SW480 (cell line): ENCODE data around the gene CACNA1G.

Source experiments
- DNase-seq: peaks from one replicate; pipeline ENCODE4 v3.0.0-alpha.2; 2016; ENCODE audit warnings: low spot score

Gene CACNA1G

DNA sequence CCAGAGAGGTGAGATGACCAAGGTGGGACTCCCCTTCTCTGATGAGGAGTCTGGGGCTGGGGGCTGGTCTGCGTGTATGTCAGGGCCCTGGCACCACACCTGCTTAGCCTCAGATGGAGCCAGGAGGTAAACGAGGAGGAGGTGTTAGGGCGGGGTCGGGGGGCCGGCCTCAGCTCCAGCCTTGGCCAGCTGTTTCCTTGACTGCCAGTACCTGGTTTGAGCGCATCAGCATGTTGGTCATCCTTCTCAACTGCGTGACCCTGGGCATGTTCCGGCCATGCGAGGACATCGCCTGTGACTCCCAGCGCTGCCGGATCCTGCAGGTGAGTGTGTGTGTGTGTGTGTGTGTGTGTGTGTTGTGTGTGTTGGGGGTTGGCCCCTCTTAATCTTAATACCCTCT, 8.1 kb downstream of the CACNA1G start:
- no peak for DNase-seq

DNA sequence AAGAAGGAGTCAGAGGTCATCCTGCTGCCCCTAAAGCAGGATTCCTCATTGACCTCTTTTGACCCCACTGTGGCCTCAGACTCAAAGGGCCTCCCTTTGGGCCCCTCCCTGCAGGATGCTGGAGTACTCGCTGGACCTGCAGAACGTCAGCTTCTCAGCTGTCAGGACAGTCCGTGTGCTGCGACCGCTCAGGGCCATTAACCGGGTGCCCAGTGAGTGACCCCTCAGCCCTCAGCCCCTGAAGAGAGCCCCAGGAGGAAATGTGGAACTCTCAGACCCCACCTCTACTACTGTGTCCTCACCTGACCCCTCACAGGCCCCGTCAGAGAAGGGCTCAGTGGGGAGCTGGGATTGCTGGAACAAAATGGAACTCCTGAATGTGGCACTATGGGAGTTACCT, 9.1 kb downstream of the CACNA1G start:
- DNase-seq, result no peak

DNA sequence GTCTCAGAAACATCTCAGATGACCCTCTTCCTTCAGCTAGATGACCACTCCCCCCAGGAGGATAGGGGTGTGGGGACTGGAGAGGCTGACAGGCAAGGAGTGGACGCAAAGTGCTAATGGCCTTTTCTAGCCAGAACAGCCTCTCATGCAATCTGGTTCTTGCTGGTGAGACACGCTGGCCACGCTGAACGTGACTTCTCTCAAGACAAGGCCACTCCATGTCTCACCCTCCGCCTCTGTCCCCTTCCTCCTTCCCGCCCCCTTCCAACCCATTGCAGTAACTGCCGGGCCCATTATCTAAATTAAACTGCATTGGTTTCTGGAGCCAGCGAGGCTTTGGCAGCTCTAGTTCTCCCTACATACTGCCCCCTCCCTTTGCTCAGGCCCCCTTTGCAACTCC, 9.5 kb downstream of the CACNA1G start:
- DNase-seq, result no peak

DNA sequence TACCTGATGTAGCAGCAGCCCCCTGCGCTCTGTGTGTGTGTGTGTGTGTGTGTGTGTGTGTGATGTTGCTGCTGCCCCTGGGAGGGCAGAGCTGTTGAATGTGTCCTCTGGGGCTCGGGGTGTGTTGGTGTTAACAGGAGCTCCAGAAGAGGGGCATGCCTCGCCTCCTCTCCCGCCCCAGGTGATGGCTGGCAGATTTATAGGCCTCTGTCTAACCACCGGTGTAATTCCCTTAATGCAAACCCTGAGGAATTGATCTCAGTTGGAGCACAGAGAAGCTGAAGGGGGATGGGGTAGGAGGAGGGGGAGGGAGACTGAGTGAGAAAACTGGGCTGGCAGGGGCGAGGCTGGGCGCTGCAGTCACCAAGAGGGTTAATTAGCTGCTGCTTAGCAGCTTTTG, 10.0 kb downstream of the CACNA1G start:
- no peak for DNase-seq

DNA sequence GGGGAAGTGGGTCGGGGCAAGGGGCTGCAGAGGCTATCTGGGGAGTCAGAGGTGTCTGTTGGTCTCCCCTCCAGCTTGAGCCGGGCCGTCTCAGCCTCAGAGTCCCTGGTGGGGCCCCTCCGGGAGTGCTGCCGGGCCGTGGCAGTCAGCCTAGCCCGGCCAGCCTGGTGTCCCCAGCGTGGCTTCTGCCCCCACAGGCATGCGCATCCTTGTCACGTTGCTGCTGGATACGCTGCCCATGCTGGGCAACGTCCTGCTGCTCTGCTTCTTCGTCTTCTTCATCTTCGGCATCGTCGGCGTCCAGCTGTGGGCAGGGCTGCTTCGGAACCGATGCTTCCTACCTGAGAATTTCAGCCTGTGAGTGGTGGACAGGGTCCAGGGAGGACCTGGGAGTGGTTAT, 11.2 kb downstream of the CACNA1G start:
- no peak for DNase-seq

DNA sequence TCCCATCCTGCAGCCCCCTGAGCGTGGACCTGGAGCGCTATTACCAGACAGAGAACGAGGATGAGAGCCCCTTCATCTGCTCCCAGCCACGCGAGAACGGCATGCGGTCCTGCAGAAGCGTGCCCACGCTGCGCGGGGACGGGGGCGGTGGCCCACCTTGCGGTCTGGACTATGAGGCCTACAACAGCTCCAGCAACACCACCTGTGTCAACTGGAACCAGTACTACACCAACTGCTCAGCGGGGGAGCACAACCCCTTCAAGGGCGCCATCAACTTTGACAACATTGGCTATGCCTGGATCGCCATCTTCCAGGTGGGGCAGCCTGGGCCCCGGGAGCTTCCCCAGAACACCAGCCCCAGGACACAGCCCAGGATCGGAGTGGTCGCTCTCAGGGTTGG, 12.0 kb downstream of the CACNA1G start:
- DNase-seq, result no peak

DNA sequence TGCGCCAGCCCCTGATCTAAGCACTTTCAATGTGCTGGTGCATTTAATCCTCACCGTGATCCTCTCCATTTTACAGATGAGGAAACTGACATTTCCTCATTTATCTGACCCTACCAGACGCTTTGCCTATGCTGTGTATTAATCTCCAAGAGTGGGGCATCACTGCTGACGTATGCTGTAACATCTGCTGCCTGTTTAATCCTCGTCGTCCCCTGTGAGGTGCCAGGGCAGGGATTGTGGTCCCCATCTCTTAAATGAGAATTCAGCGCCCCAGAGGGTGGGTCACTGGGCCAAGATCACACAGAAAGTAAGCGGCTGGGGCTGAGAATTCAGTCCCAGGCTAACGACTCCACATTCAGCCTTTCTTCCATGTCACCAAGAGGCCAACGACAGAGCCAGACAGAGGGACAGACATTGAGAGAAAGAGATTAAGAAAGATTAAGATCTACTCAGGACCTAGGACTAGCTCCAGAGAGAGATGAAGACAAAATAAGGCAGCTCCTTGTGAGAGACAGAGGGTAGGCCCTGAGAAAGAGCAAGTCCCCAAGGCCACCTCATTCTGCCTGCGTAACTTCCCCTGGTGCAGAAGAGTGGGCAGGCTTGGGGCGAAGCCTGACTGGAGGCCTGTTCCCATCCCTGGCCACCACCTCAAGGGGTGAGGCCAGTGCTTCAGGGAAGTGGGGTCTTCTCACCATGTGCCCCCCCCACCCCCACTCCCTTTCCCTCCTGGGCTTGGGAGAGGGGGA, 13.5 kb downstream of the CACNA1G start:
- DNase-seq, result no peak

DNA sequence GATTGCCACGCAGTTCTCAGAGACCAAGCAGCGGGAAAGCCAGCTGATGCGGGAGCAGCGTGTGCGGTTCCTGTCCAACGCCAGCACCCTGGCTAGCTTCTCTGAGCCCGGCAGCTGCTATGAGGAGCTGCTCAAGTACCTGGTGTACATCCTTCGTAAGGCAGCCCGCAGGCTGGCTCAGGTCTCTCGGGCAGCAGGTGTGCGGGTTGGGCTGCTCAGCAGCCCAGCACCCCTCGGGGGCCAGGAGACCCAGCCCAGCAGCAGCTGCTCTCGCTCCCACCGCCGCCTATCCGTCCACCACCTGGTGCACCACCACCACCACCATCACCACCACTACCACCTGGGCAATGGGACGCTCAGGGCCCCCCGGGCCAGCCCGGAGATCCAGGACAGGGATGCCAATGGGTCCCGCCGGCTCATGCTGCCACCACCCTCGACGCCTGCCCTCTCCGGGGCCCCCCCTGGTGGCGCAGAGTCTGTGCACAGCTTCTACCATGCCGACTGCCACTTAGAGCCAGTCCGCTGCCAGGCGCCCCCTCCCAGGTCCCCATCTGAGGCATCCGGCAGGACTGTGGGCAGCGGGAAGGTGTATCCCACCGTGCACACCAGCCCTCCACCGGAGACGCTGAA, 15.2 kb downstream of the CACNA1G start:
- DNase-seq, result no peak

DNA sequence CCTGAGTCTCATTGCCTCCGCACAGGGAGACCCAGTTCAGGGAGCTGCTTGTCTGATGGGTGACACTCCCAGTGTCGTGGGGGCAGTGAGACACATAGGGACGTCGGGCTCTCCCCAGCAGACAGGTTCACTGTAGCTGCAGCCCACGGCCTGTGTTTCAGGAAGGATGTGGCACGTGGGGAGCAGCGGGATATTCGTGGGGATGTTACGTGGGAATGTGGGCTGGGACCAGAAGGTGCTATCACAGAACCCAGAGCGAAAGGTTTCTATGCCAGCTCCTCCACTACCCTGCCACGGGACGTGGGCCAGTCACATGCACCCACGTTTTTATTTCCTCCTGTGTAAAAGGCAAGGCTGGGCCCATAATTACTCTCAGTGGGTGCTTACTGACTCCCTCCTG, 16.3 kb downstream of the CACNA1G start:
- no peak for DNase-seq

DNA sequence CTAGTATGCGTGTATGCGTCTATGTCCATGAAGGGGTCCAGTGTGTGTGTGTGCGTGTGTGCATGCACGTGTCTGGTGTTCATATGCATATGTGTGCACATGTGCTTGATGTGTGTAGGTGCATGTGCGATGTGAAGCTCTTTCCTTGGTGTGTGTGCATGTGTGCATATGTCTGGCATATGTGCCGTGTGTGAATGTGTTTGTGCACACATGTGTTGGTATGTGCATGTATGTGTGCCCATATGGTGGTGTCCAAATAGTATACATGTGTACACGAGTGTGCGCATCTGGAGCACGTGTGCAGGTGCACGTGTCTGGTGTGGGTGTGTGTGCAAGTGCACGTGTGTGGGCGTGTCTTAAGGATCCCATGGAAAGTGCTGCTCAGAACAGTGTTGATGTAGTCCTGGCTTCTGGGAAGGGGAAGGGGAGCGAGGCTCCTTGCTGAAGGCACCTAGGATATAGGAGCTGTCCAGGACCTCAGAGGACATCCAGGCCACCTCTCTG, 17.0 kb downstream of the CACNA1G start:
- no peak for DNase-seq

DNA sequence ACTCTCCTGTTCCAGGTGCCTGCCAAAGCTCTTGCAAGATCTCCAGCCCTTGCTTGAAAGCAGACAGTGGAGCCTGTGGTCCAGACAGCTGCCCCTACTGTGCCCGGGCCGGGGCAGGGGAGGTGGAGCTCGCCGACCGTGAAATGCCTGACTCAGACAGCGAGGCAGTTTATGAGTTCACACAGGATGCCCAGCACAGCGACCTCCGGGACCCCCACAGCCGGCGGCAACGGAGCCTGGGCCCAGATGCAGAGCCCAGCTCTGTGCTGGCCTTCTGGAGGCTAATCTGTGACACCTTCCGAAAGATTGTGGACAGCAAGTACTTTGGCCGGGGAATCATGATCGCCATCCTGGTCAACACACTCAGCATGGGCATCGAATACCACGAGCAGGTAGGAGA, 17.7 kb downstream of the CACNA1G start:
- DNase-seq, result no peak

DNA sequence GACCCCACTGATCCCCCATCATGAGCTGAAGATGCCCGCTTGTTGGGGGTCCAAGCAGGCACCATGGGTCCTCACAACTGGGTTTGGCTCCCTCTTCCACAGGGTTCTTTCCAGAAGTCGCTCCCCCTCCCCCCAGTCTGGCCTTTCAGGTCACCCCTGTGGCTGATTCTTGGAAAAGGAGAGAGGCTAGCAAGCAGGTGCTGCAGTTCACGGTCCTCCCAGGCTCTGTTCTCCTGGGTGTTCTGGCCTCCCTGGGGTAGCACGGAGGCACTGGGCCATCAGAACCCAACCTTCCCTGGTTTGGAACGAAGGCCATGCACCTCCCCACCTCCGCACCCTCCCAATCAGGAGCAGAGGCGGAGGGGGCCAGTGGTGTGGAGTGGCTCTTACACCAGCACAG, 18.9 kb downstream of the CACNA1G start:
- no peak for DNase-seq

DNA sequence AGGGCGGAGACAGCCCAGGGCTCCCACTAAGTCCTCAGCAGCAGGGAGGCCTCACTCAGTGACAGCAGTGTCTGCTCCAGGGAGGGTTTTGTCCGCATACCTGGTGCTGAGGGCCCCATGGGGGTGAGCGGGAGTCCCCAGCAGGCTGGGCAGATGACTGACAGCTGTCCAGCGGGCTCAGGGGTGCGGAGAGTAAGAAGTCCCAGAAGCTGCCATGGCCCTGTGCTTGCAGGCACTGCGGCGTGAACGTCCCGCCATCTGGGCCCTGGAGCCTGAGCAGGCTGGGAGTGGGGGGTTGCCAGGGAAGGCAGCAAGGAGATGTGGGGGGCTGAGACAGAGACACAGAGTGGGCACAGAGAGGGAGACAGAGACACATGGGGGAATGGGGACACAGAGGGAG, 20.1 kb downstream of the CACNA1G start:
- DNase-seq, result no peak

DNA sequence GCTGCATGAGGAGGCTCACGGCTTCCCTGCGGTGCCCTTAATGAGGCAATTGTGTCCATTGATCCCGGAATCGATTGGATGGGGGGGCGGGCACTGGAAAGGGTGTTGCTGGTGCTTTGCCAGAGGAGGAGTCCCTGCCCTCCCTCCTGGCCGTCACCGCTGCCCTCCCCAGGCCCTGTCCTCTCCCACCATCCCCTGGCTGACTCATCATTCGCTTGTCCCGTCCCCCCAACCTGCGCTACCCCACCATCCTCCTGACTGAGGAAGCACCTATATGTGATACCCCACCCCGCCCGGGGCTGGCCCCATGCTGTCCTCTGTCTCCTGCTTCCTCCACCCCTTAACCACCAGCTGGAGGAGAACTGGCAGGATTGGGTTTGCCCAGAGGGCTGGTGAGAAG, 20.8 kb downstream of the CACNA1G start:
- no peak for DNase-seq

DNA sequence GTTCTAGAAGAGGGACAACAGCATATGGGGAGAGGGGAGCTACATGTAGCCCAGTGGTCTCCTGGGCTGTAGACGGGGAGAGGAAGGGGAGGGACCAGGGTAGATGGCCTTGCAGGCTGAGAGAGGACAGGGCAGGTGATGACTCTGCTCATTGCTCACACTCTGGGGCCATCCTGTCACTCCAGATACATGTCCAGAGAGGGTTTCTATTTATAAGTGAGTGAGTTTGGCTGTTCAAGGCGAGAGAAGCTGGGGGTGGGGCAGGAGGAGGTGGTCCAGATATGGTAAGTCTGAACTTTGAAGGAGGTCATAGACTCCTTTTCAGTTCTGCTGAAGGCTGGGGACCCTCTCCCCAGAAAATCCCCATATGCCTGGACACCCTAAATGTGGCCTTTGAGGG, 22.2 kb downstream of the CACNA1G start:
- no peak for DNase-seq

DNA sequence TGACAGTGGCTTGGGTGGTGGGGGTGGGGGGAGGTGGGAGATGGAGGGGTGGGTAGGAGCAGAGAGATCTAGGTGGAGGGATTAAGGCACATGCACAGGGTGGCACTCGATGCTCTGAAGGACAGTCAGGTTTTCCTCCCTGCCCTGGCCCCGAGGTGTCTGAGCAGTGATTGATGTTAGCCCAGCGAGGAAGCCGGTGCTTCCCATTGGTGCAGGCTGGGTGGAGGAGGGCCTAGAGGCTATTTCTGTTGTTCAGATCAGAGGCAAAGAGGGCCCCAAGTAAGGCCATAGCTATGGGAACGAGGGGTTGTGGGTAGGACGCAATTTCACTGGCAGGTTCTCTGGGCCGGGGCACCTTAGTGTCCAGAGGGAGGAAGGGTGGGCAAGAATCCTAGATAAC, 23.1 kb downstream of the CACNA1G start:
- DNase-seq, result no peak

DNA sequence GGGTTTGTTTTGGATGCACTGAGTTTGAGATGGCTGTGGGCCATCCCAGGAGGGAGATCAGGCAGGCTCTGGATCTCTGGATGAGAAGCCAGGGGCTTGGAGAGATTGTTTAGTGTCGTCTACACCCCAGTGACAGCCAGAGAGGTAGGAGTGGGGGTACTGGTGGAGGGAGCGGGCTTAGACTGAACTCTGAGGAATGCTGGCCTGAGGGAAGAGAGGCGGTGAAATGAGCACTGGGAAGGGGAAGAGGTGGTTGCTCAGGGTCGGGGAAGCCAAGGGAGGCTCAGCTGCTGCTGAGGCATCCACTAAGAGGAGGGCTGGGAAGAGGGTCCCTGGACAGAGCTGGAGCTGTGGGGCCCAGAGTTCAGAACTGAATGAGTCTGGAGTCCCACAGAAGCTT, 23.6 kb downstream of the CACNA1G start:
- no peak for DNase-seq

DNA sequence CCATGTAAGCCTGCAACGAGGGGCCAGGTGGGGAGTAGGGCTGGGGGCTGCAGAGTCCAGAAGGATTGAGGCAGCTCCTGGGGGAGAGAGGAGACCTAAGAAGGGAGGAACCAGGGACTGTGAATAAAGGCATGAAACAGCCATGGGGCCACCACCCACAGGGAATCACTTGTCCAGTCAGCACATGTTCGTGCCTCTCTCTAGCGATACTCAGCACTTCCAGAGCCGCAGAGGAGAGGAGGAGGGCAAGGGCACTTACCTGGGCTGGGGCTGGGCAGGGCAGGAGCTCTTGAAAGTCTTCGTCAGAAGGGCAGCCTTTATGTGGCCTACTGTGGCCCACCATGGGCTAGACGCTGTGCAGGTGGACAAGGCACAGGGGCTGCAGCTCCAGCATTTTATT, 24.2 kb downstream of the CACNA1G start:
- no peak for DNase-seq

DNA sequence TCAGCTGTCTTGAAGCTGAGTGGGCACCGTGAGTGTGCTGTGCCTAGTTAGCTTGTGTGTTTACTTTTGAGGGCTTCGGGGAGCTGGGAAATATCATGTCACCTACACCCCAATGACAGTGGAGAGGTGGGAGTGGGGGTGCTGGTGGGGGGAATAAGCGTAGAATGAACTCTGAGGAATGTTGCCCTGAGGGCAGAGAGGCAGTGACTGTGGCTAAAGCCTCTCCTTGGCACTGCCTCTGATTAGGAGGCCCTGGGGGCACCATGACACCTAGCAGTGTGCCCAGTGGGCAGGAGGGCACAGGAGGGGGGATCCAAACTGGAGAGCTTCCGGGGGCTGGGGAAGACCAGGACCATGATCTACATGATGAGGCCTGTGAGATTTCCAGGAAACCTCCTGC, 24.8 kb downstream of the CACNA1G start:
- no peak for DNase-seq

DNA sequence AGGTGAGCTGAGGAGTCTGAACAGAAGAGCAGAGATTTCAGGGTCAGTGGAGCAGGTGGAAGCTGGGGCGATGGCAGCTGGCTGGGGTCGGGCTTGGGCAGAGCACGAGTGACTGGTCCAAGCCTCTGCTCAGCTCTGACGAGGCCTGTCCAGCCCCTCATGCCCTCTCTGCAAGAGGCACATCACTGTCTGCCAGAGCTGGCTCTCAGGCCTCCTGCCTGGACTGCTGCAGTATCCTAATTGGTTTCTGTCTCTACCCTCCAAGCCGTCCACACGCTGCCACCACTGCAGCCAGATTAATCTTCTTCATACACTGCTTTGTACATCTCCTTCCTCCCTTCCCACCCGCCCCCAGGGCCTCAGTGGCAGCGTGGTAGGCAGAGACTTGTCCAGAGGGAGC, 25.4 kb downstream of the CACNA1G start:
- no peak for DNase-seq

DNA sequence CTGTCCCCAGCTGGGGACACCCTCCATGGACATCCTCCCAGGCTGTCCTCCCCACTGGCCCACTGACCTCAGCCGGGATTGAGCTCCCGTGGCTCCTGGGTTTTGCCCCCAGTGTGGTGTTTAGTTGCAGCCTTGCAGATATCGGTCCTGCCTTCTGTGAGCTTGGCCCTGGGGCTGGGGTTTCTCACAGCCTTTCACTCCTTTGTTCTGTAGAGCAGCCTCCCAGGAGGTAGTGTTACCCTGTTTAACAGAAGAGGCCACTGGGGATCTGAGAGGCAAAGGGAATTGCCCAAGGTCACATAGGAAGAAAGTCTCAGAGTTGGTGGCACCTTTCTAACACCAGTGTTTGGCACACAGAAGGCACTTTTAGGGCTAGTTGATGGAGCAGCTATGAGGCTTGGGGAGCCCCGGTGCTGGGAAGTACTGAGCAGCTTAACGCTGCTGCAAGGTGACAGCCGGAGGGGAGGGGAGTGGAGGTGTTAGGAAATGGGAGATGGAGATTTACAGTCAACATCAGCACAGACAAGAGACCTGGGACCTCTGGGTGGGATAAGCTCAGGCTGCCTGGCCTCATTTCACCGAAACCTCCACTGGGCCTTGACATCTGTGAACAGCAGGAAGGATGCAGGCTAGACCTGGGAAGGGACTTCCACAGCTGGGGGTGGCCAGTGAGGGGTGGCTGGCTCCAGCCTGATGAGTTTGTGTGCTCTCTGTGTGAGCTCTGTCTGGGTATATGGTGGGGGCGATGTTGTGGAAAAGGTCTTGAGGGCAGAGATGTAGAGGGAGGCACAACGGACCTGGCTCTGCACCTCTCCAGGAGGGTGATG, 26.1 kb downstream of the CACNA1G start:
- no peak for DNase-seq

DNA sequence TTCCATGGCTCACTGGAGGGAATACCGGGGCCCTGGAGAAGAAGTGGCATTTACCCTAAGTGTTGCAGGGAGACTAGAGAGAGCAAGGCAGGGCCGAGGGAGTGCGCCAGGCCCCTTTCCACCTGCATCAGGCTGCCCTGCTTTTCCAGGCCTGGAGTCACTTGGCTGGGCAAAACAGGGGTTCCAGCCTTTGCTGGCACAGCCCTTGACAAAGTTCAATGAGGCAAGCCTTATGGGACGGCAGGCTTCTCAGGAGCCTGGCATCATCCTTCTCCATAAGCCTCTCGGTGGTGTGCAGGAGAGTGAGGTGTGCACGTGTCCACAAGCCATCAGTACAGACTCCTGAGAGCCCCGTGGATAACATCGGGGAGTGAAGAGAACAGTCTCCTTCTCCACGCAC, 27.1 kb downstream of the CACNA1G start:
- DNase-seq, result no peak

DNA sequence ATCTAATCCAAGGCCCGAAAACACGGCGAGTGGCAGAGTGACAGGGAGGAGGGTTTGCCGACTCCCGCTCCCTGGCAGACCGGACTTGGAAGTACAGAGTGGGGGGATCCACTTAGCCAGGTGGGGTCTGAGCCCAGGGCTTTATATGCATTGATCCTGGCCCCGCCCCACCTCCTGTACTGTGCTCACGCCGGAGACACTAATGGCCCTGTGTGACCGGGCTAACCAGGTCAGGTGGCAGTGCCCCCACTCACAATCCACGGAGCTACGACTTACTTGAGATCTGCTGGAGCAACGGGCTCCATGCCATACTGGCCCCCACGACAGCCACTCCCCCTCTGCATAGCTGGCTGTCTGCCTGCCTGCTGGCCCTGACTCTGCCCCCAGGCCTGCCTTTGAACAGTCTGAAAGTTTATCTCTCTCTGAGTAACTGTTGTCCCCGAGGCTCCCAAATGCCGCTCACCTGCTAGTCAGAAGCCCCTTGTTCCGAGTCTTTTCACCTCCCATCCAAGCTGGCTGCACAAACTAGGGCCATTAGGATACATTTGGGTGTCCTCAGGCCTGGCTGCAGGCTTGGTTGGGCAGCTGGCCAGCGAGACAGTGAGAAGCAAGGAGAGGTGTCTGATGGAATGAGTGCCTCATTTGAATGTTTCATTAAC, 28.0 kb downstream of the CACNA1G start:
- no peak for DNase-seq
